HG03342 (cell line): ENCODE results near the gene KRTAP4-9.
"Not testable (repeated sequence)": the region's sequence is repeated elsewhere in the genome, so short reads cannot be mapped to it uniquely, and the experiment has no call there.

Source experiments
- ATAC-seq: cut with Tn5 transposase; IDR thresholded peaks from one replicate; pipeline ENCODE4 v1.9.1; 2021; ENCODE audit warnings: mild to moderate bottlenecking, moderate library complexity; ENCODE audit not compliant: unreplicated experiment

Gene KRTAP4-9

DNA sequence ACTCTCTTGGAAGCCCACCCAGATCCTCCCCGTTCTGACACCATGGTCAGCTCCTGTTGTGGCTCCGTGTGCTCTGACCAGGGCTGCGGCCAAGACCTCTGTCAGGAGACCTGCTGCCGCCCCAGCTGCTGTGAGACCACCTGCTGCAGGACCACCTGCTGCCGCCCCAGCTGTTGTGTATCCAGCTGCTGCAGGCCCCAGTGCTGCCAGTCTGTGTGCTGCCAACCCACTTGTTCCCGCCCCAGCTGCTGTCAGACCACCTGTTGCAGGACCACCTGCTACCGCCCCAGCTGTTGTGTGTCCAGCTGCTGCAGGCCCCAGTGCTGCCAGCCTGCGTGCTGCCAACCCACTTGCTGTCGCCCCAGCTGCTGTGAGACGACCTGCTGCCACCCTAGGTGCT is at the start of gene KRTAP4-9:
Gene KRTAP4-9, plus strand, starts transcription at position 43 of the 400 bp plus-strand sequence. Its CDS starts 0 bp downstream, at position 43.
- ATAC-seq = not testable (repeated sequence)

GRCh38 chr17:41057547-41057946 is 47.6 kb upstream of the KRTAP4-9 start:
- ATAC-seq = no peak

DNA sequence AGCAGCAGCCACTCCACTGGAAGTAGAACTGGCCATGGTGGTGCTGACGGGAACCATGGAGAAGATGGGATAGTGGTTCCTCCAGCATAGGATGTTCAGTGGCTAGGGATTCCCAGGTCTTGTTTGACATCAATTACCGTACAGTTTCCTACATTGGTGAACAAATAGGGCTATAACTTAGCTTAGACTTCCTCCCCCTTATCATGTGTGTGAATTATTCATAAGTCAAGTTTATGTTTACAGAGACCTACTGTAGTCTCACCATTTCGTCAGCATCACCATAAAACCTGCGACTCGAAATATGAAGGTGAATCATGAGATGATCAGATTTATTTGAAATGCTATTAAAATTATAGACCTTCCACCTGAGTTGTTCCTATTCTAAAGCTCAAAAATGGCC is 46.4 kb upstream of the KRTAP4-9 start:
- ATAC-seq = no peak

- not testable (repeated sequence) for ATAC-seq
These were observed 45.7 kb upstream of the KRTAP4-9 start for GRCh38 chr17:41059276-41060051.

- no peak for ATAC-seq
These were observed 45.1 kb upstream of the KRTAP4-9 start, which contains the start of gene KRTAP2-3 for GRCh38 chr17:41060052-41060604. Gene KRTAP2-3 (minus strand): TSS chr17:41060114. CDS start chr17:41060050, 64 bp downstream.

- ATAC-seq = no peak
These were observed 43.2 kb upstream of the KRTAP4-9 start for GRCh38 chr17:41061964-41062363.

DNA sequence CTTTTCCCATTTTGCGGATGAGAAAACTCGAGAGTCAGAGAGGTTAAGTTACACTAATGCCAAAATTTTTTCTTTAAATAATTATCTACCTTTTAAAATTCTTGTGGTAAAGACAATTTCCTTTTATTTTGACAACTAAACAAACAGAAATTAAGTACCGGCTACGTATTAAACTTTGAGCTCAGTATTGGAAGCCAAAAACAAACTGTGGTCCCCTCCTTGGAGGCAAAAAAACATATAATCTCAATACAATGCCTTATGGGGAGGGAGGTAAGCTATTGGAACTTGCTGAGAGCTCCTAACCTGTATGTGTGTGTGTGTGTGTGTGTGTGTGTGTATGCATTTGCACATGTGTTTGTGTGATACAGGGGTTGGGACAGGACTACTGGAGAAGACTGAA is 41.7 kb upstream of the KRTAP4-9 start:
- ATAC-seq = no peak

- ATAC-seq = no peak
These were observed 40.9 kb upstream of the KRTAP4-9 start for GRCh38 chr17:41064301-41064700.

DNA sequence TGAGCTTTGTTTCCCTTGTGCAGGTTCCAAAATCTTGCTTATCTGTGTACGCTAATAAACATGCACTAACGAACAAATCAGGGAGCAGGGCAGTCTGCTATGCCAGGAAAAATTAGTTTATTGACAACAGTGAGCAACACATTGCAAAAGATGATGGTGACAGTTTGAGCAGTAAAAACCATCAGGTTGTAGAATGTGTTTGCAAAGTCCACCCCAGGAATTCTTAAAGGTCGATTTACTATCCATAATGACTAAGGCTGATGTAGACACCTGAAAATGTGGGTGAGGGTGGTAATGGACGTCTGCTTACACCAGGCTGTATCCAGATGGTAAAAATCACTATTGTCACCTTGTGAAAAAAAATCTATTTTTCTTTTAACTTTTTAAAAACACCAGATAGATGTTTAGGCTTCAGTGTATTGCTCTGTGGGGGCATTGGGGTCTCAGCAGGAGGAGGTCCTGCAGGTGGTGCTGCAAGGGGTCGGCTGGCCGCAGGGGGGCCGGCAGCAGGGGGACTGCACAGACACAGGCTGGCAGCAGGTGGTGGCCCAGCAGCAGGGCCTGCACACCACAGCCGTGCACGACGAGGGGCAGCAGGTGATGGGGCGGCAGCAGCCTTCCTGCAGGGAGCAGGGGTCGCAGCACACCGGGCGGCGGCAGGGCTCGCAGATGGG is 40.0 kb upstream of the KRTAP4-9 start:
- ATAC-seq = not testable (repeated sequence)

GRCh38 chr17:41065829-41066624 is 39.2 kb upstream of the KRTAP4-9 start, which contains the start of gene KRTAP2-4:
Gene KRTAP2-4 (minus strand): TSS chr17:41065879. CDS start chr17:41065845, 34 bp downstream.
- ATAC-seq = no peak

DNA sequence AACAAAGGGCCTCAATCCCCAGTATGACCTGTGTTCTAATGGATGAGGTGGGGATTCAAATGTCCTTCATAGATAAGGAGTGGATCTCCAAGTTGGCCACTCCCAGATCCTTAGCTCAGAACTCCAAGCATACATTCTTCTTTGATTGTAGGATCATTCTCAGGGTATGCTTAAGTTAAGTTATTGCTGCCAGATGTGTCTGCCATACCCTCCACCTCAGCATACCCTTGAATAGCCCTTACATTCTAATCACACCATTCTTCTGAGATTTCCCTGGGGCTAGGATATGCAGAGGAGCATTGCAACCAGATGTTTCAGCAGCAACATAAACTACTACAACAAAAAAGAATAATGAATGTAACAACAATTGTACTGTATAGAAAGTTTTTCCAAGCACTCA is 37.9 kb upstream of the KRTAP4-9 start:
- ATAC-seq = no peak

- no peak for ATAC-seq
These were observed 36.2 kb upstream of the KRTAP4-9 start for GRCh38 chr17:41069031-41069430.

GRCh38 chr17:41071606-41072360 is 33.4 kb upstream of the KRTAP4-9 start:
- no peak for ATAC-seq

GRCh38 chr17:41073676-41074075 is 31.5 kb upstream of the KRTAP4-9 start:
- ATAC-seq = no peak

- no peak for ATAC-seq
These were observed 28.4 kb upstream of the KRTAP4-9 start for GRCh38 chr17:41076788-41077187.

- no peak for ATAC-seq
These were observed 22.6 kb upstream of the KRTAP4-9 start for GRCh38 chr17:41082626-41083025.

DNA sequence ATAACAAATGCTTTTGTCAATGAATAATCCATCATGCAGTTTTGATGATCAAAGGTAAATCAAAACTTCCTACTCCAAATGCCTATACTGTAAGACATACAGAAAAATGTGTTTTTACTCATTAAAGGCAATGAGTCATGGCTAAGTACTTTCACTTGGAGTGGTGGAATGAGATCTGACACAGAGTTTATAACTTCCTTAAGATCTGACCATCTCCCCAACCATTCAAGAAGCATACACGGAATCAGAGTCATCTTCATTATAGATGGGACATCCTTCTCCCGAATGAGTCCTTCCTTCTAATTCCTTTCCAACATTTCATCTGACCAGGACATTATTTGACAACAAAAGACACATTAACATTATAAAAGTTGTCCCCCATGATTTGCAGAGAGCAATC is 21.8 kb upstream of the KRTAP4-9 start:
- not testable (repeated sequence) for ATAC-seq

DNA sequence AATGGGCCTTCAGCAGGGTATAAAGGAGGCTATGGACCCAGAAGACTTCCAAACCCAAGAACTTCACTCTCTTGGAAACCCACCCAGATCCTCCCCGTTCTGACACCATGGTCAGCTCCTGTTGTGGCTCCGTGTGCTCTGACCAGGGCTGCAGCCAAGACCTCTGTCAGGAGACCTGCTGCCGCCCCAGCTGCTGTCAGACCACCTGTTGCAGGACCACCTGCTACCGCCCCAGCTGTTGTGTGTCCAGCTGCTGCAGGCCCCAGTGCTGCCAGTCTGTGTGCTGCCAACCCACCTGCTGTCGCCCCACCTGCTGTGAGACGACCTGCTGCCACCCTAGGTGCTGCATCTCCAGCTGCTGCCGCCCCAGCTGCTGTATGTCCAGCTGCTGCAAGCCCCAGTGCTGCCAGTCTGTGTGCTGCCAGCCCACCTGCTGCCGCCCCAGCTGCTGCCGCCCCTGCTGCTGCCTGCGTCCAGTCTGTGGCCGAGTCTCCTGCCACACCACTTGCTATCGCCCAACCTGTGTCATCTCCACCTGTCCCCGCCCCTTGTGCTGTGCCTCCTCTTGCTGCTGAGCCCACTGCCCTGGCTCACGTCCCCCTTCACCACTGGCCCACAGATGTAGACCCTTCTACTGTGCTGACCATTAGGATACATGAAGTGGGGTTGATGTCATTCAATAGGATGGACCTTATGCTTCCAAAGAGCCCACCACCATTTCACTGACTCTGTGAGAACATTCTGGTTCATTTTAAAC is 20.9 kb upstream of the KRTAP4-9 start, which contains the start of gene KRTAP4-7:
Gene KRTAP4-7, plus strand, starts transcription at position 51 of the 757 bp plus-strand sequence. Its CDS starts 57 bp downstream, at position 108.
- not testable (repeated sequence) for ATAC-seq

- not testable (repeated sequence) for ATAC-seq
These were observed 16.3 kb upstream of the KRTAP4-9 start for GRCh38 chr17:41088760-41089352.
